H9 (cell line): ENCODE results near the gene HMGN2. TPM values are rescaled to one million over a fixed set of nuclear protein-coding genes. Genes with fewer than 3 reads are reported as not detected.

ENCODE experiments used
- DNase-seq: peaks from one replicate; pipeline ENCODE4 v3.0.0-alpha.2; 2017
- H2AFZ ChIP-seq: one replicate; pipeline ENCODE4 v1.6.1; 2013; ENCODE audit warnings: mild to moderate bottlenecking, low read length, control low read depth, moderate library complexity
- H2AK5ac ChIP-seq: 2 replicates; pipeline ENCODE4 v1.6.1; 2013; ENCODE audit warnings: low read length, control low read depth, mixed read lengths; ENCODE audit not compliant: insufficient read length
- H2BK120ac ChIP-seq: one replicate; pipeline ENCODE4 v1.6.1; 2013; ENCODE audit warnings: low read depth, mild to moderate bottlenecking, low read length, control low read depth, inconsistent platforms; ENCODE audit not compliant: poor library complexity, severe bottlenecking
- H2BK12ac ChIP-seq: 2 replicates; pipeline ENCODE4 v1.6.1; 2013; ENCODE audit warnings: low read length, control low read depth, mixed read lengths, low read depth; ENCODE audit not compliant: insufficient read length
- H2BK15ac ChIP-seq: 2 replicates; pipeline ENCODE4 v1.6.1; 2013; ENCODE audit warnings: low read depth, low read length, control low read depth
- H2BK20ac ChIP-seq: one replicate; pipeline ENCODE4 v1.6.1; 2013; ENCODE audit warnings: low read depth, mild to moderate bottlenecking, low read length, control low read depth, inconsistent platforms; ENCODE audit not compliant: poor library complexity, severe bottlenecking
- H2BK5ac ChIP-seq: 2 replicates; pipeline ENCODE4 v1.6.1; 2013; ENCODE audit warnings: low read length, control low read depth, mixed read lengths; ENCODE audit not compliant: insufficient read length
- H3K14ac ChIP-seq: 2 replicates; pipeline ENCODE4 v1.6.1; 2013; ENCODE audit warnings: low read length, control low read depth; ENCODE audit not compliant: insufficient read depth
- H3K18ac ChIP-seq: 2 replicates; pipeline ENCODE4 v1.6.1; 2013; ENCODE audit warnings: low read depth, mild to moderate bottlenecking, mixed read lengths, low read length, control low read depth; ENCODE audit not compliant: insufficient read length
- H3K23ac ChIP-seq: 2 replicates; pipeline ENCODE4 v1.6.1; 2013; ENCODE audit warnings: low read length, control low read depth, mixed read lengths, low read depth; ENCODE audit not compliant: insufficient read length
- H3K23me2 ChIP-seq: 2 replicates; pipeline ENCODE4 v1.6.1; 2013; ENCODE audit warnings: low read depth, mild to moderate bottlenecking, mixed read lengths, low read length, control low read depth; ENCODE audit not compliant: insufficient read length, poor library complexity, severe bottlenecking
- H3K27ac ChIP-seq: 2 replicates; pipeline ENCODE4 v1.5.1; 2013; ENCODE audit warnings: low read length, control low read depth, mixed read lengths, low read depth; ENCODE audit not compliant: insufficient read length
- H3K27me3 ChIP-seq: 2 replicates; pipeline ENCODE4 v1.6.1; 2013; ENCODE audit warnings: low read length, control low read depth, inconsistent platforms; ENCODE audit not compliant: insufficient read depth
- H3K4ac ChIP-seq: 2 replicates; pipeline ENCODE4 v1.6.1; 2013; ENCODE audit warnings: low read depth, mild to moderate bottlenecking, control low read depth, inconsistent platforms, low read length, moderate library complexity
- H3K4me1 ChIP-seq: 2 replicates; pipeline ENCODE4 v1.6.1; 2013; ENCODE audit warnings: low read length, control low read depth, inconsistent platforms; ENCODE audit not compliant: insufficient read depth
- H3K4me2 ChIP-seq: 2 replicates; pipeline ENCODE4 v1.6.1; 2013; ENCODE audit warnings: low read length, control low read depth, mixed read lengths; ENCODE audit not compliant: insufficient read length, insufficient read depth
- H3K56ac ChIP-seq: 2 replicates; pipeline ENCODE4 v1.6.1; 2013; ENCODE audit warnings: low read depth, mild to moderate bottlenecking, mixed read lengths, low read length, control low read depth; ENCODE audit not compliant: insufficient read length
- H3K79me1 ChIP-seq: 2 replicates; pipeline ENCODE4 v1.6.1; 2013; ENCODE audit warnings: low read depth, mild to moderate bottlenecking, moderate library complexity, low read length, control low read depth, inconsistent platforms; ENCODE audit not compliant: insufficient read depth, poor library complexity, severe bottlenecking
- H3K79me2 ChIP-seq: 2 replicates; pipeline ENCODE4 v1.6.1; 2013; ENCODE audit warnings: low read length, control low read depth, inconsistent platforms; ENCODE audit not compliant: insufficient read depth
- H3K9ac ChIP-seq: 2 replicates; pipeline ENCODE4 v1.6.1; 2013; ENCODE audit warnings: low read length, control low read depth, mixed read lengths; ENCODE audit not compliant: insufficient read length; ENCODE audit errors: extremely low read depth
- H3K9me3 ChIP-seq: one replicate; pipeline ENCODE4 v1.6.1; 2013; ENCODE audit warnings: low read depth, low read length, inconsistent platforms; ENCODE audit not compliant: control insufficient read depth
- H3T11ph ChIP-seq: one replicate; pipeline ENCODE4 v1.6.1; 2013; ENCODE audit warnings: mild to moderate bottlenecking, low read length, control low read depth, inconsistent platforms
- H4K20me1 ChIP-seq: one replicate; pipeline ENCODE4 v1.6.1; 2013; ENCODE audit not compliant: control insufficient read depth, insufficient read length, insufficient read depth
- H4K5ac ChIP-seq: 2 replicates; pipeline ENCODE4 v1.6.1; 2013; ENCODE audit warnings: low read depth, mild to moderate bottlenecking, mixed read lengths, low read length, control low read depth; ENCODE audit not compliant: insufficient read length
- H4K8ac ChIP-seq: replicated peaks from 2 replicates; pipeline ENCODE4 v1.6.1; 2013; ENCODE audit warnings: low read length, control low read depth, mixed read lengths, low read depth; ENCODE audit not compliant: insufficient read length
- H4K91ac ChIP-seq: 2 replicates; pipeline ENCODE4 v1.6.1; 2013; ENCODE audit warnings: low read depth, mild to moderate bottlenecking, moderate library complexity, mixed read lengths, low read length, control low read depth; ENCODE audit not compliant: insufficient read length
- H3K27ac Mint-ChIP-seq, 3 experiments: 2 replicates in 2 of 3; 3 replicates in 1 of 3; pipeline ENCODE4 v1.8.0; 2020 to 2021; ENCODE audit warnings: mixed read lengths in 3 of 3, mild to moderate bottlenecking in 1 of 3, moderate library complexity in 1 of 3
- H3K27me3 Mint-ChIP-seq: 2 replicates; pipeline ENCODE4 v1.8.0; 2021; ENCODE audit warnings: low read depth, mild to moderate bottlenecking, moderate library complexity, mixed read lengths
- H3K36me3 Mint-ChIP-seq, 3 experiments: 2 replicates in 2 of 3; 3 replicates in 1 of 3; pipeline ENCODE4 v1.8.0; 2020 to 2021; ENCODE audit warnings: low read depth in 3 of 3, mixed read lengths in 3 of 3; ENCODE audit not compliant: insufficient read depth in 1 of 3
- H3K4me1 Mint-ChIP-seq, 2 experiments: 2 replicates each; pipeline ENCODE4 v1.8.0; 2020; ENCODE audit warnings: mixed read lengths in 2 of 2
- H3K4me3 Mint-ChIP-seq, 2 experiments: 2 replicates in 1 of 2; 3 replicates in 1 of 2; pipeline ENCODE4 v1.8.0; 2020 to 2021; ENCODE audit warnings: mild to moderate bottlenecking in 2 of 2, mixed read lengths in 2 of 2, moderate library complexity in 1 of 2
- H3K9me3 Mint-ChIP-seq, 2 experiments: 2 replicates in 1 of 2; 3 replicates in 1 of 2; pipeline ENCODE4 v1.8.0; 2020; ENCODE audit warnings: mild to moderate bottlenecking in 2 of 2, mixed read lengths in 2 of 2, moderate library complexity in 1 of 2
- WGBS: extraction: QIAGEN DNeasy Blood & Tissue Kit; methylation state at CpG from one replicate; pipeline ENCODE4 v1.1.7; 2013; ENCODE audit warnings: missing lambda C conversion rate, low lambda C conversion rate, mixed read lengths; ENCODE audit not compliant: insufficient read length; ENCODE audit errors: extremely low coverage; 5-methylcytosine and 5-hydroxymethylcytosine counted together
- total RNA-seq: library from RNA; stranded (reverse); gene quantifications from 2 replicates; pipeline ENCODE4 v1.2.1, GENCODE V29; 2021
- TF ChIP-seq, protein P1 (sequence below): fragments of 200-600 bp; sonication (generic); conservative IDR thresholded peaks from 3 replicates; pipeline ENCODE4 v1.8.0; 2021; ENCODE audit warnings: antibody characterized with exemption, mild to moderate bottlenecking

Gene HMGN2
- total RNA-seq, 1 experiment from 2014 or later: 622 TPM

DNA sequence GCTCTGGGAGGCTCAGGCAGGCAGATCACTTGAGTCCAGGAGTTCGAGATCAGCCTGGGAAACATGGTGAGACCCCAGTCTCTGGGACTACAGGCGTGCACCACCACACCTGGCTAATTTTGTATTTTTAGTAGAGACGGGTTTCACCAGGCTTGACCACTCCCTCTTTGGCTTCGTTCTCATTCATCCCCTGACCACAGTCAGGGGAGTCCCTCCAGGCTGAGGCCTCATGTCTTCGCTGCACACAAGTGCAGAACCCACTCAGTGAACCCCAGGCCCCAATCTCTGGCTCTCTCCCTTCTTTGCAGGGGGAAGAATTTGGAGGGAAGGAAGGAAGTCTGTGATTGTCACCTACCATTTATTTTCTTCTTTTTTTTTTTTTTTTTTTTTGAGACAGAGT lies 48.1 kb downstream of the HMGN2 start:
- H3K79me2 ChIP-seq: no peaks in the 10 kb centered on the region
- no peak overlapping the region for H3K9ac ChIP-seq
- H3K27me3 Mint-ChIP-seq: peaks cover 21% of the 10 kb centered on the region
- no peak overlapping the region for H2BK15ac ChIP-seq
- H3K18ac ChIP-seq: no peak overlapping the region
- DNase-seq: no peak
- no peak overlapping the region for H2BK20ac ChIP-seq
- H2BK120ac ChIP-seq: no peak overlapping the region
- no peaks in the 10 kb centered on the region for H3K79me1 ChIP-seq
- WGBS: no CpG with 5 or more reads among the region's 5 CpGs
- H4K91ac ChIP-seq: no peak overlapping the region
- no peaks in the 10 kb centered on the region for H4K20me1 ChIP-seq
- no peaks in the 10 kb centered on the region for H3K36me3 Mint-ChIP-seq
- H3K23me2 ChIP-seq: no peaks in the 10 kb centered on the region
- H3K27me3 ChIP-seq: no peaks in the 10 kb centered on the region
- no peaks in the 10 kb centered on the region for H3K9me3 Mint-ChIP-seq
- H3K14ac ChIP-seq: no peak overlapping the region
- H3K27ac Mint-ChIP-seq: no peak overlapping the region; a peak in 1 of 7 replicates
- H2BK12ac ChIP-seq: no peak overlapping the region
- no peaks in the 10 kb centered on the region for H3K9me3 ChIP-seq
- no peak overlapping the region for H2AFZ ChIP-seq
- no peak overlapping the region for H3K56ac ChIP-seq
- no peak overlapping the region for H2BK5ac ChIP-seq
- H3K4ac ChIP-seq: no peak overlapping the region
- H3T11ph ChIP-seq: no peak overlapping the region
- no peak overlapping the region for H4K5ac ChIP-seq
- no peak overlapping the region for H2AK5ac ChIP-seq
- H3K4me2 ChIP-seq: no peak overlapping the region
- peaks cover 11 to 15% of the 10 kb centered on the region in 2 experiments for H3K4me1 Mint-ChIP-seq
- no peaks in the 10 kb centered on the region for H3K4me1 ChIP-seq
- H3K4me3 Mint-ChIP-seq: no peak overlapping the region
- no peak overlapping the region for H3K27ac ChIP-seq
- TF ChIP-seq, protein P1, sequence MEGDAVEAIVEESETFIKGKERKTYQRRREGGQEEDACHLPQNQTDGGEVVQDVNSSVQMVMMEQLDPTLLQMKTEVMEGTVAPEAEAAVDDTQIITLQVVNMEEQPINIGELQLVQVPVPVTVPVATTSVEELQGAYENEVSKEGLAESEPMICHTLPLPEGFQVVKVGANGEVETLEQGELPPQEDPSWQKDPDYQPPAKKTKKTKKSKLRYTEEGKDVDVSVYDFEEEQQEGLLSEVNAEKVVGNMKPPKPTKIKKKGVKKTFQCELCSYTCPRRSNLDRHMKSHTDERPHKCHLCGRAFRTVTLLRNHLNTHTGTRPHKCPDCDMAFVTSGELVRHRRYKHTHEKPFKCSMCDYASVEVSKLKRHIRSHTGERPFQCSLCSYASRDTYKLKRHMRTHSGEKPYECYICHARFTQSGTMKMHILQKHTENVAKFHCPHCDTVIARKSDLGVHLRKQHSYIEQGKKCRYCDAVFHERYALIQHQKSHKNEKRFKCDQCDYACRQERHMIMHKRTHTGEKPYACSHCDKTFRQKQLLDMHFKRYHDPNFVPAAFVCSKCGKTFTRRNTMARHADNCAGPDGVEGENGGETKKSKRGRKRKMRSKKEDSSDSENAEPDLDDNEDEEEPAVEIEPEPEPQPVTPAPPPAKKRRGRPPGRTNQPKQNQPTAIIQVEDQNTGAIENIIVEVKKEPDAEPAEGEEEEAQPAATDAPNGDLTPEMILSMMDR: no peak
- no peak overlapping the region for H4K8ac ChIP-seq
- no peak overlapping the region for H3K23ac ChIP-seq
